ENCODE results near the gene CNDP1.

Gene CNDP1

GRCh38 chr18:74534150-74534969, at the start of gene CNDP1:
Gene CNDP1 (plus strand): TSS chr18:74534500. CDS start chr18:74534668, 168 bp downstream.
- H3K4me3 ChIP-seq (ENCODE audit: low read length), result no peak within 1 kb of the TSS
- H2AFZ ChIP-seq (ENCODE audit: low read depth, low read length), result no peak within 1 kb of the TSS
- H3K27me3 ChIP-seq (ENCODE audit: insufficient read depth, low read length), result peaks cover 3% of the 10 kb centered on the region
- H3K9me3 ChIP-seq (ENCODE audit: low read length), result peaks cover 2% of the 10 kb centered on the region
- H3K4me1 ChIP-seq (ENCODE audit: insufficient read depth, low read length), result no peaks in the 10 kb centered on the region
- H3K36me3 ChIP-seq (ENCODE audit: insufficient read depth, low read length), result no peaks in the 10 kb centered on the region

GRCh38 chr18:74486119-74486849, 48.0 kb upstream of the CNDP1 start:
- Histone ChIP-seq H3K4me1 (ENCODE audit: insufficient read depth, low read length) (peaks cover 16% of the 10 kb centered on the region), H3K9me3 (ENCODE audit: low read length) (no peaks in the 10 kb centered on the region), H3K27me3 (ENCODE audit: insufficient read depth, low read length) (peaks cover 10% of the 10 kb centered on the region), H2AFZ (ENCODE audit: low read depth, low read length) (no peak overlapping the region), H3K4me3 (ENCODE audit: low read length) (no peak overlapping the region), H3K36me3 (ENCODE audit: insufficient read depth, low read length) (no peaks in the 10 kb centered on the region)

DNA sequence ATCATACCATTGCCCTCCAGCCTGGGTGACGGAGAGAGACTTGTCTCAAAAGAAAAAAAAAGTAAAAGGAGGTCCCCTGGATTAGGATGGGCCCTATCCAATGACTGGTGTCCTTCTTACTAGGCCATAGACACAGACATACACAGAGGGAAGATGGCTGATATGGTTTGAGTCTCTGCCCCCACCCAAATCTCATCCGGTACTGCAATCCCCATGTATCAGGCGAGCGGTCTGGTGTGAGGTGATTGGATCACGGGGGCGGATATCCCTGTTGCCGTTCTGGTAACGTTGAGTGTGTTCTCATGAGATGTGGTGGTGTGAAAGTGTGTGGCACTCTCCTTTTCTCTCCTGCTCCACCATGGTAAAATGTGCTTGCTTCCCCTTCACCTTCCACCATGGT, 45.9 kb upstream of the CNDP1 start:
- no peak overlapping the region for H3K4me3 ChIP-seq (ENCODE audit: low read length)
- H3K9me3 ChIP-seq (ENCODE audit: low read length), result peaks cover 2% of the 10 kb centered on the region
- peaks cover 5% of the 10 kb centered on the region for H3K27me3 ChIP-seq (ENCODE audit: insufficient read depth, low read length)
- H3K4me1 ChIP-seq (ENCODE audit: insufficient read depth, low read length), result peaks cover 16% of the 10 kb centered on the region
- H3K36me3 ChIP-seq (ENCODE audit: insufficient read depth, low read length), result no peaks in the 10 kb centered on the region
- no peak overlapping the region for H2AFZ ChIP-seq (ENCODE audit: low read depth, low read length)

- H2AFZ ChIP-seq (ENCODE audit: low read depth, low read length), result no peak overlapping the region
- H3K4me3 ChIP-seq (ENCODE audit: low read length), result no peak overlapping the region
- H3K4me1 ChIP-seq (ENCODE audit: insufficient read depth, low read length), result peaks cover 16% of the 10 kb centered on the region
- H3K36me3 ChIP-seq (ENCODE audit: insufficient read depth, low read length), result no peaks in the 10 kb centered on the region
- H3K27me3 ChIP-seq (ENCODE audit: insufficient read depth, low read length), result peaks cover 5% of the 10 kb centered on the region
- peaks cover 2% of the 10 kb centered on the region for H3K9me3 ChIP-seq (ENCODE audit: low read length)
Measured at GRCh38 chr18:74488864-74489263, 45.4 kb upstream of the CNDP1 start.

DNA sequence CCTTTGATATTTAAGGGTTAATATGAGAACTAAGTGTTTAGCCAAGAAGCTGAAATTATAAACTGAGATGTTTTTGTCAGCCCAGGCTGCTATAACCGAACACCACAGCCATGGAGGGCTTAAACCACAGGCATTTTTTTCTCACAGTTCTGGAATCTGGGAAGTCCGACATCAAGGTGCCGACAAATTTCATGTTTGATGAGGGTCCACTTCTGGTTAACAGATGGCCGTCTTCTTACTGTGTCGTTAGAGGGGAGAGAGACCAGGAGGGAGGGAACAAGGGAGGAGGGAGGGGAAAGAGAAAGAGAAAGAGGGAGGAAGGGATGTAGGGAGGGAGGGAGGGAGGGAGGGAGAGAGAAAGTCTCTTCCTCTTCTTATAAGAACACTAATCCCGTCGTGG, 44.6 kb upstream of the CNDP1 start:
- Histone ChIP-seq H3K36me3 (ENCODE audit: insufficient read depth, low read length) (no peaks in the 10 kb centered on the region), H2AFZ (ENCODE audit: low read depth, low read length) (no peak overlapping the region), H3K9me3 (ENCODE audit: low read length) (peaks cover 2% of the 10 kb centered on the region), H3K27me3 (ENCODE audit: insufficient read depth, low read length) (peaks cover 5% of the 10 kb centered on the region), H3K4me1 (ENCODE audit: insufficient read depth, low read length) (peaks cover 16% of the 10 kb centered on the region), H3K4me3 (ENCODE audit: low read length) (no peak overlapping the region)

- H3K36me3 ChIP-seq (ENCODE audit: insufficient read depth, low read length), result no peaks in the 10 kb centered on the region
- no peaks in the 10 kb centered on the region for H3K27me3 ChIP-seq (ENCODE audit: insufficient read depth, low read length)
- H2AFZ ChIP-seq (ENCODE audit: low read depth, low read length), result no peak overlapping the region
- H3K4me3 ChIP-seq (ENCODE audit: low read length), result no peak overlapping the region
- peaks cover 7% of the 10 kb centered on the region for H3K4me1 ChIP-seq (ENCODE audit: insufficient read depth, low read length)
- H3K9me3 ChIP-seq (ENCODE audit: low read length), result peaks cover 2% of the 10 kb centered on the region
Measured at GRCh38 chr18:74492259-74492658, 42.0 kb upstream of the CNDP1 start.

DNA sequence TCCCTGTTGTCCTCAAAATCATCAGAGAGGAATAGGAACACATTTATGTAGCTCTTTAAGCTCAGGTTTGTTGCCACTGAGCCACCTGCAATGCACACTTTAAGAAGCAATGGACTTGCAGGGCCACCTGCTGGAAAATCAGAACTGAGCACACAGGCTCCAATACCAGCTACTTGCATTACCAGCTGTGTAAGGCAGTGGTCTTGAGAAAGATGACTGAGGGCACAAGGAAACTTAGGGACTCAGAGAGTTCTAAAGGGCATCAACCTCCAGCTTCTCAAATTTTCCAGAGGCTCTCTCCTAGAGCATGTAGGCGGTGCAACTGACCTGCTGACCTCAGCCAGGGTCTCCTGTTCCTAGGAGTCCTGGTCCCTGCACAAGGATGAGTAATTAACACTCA, 40.6 kb upstream of the CNDP1 start:
- H3K9me3 ChIP-seq (ENCODE audit: low read length), result peaks cover 2% of the 10 kb centered on the region
- no peak overlapping the region for H3K4me3 ChIP-seq (ENCODE audit: low read length)
- H3K36me3 ChIP-seq (ENCODE audit: insufficient read depth, low read length), result peaks cover 5% of the 10 kb centered on the region
- no peak overlapping the region for H2AFZ ChIP-seq (ENCODE audit: low read depth, low read length)
- no peaks in the 10 kb centered on the region for H3K27me3 ChIP-seq (ENCODE audit: insufficient read depth, low read length)
- peaks cover 7% of the 10 kb centered on the region for H3K4me1 ChIP-seq (ENCODE audit: insufficient read depth, low read length)

GRCh38 chr18:74494514-74494913, 39.8 kb upstream of the CNDP1 start:
- Histone ChIP-seq H3K4me1 (ENCODE audit: insufficient read depth, low read length) (peaks cover 7% of the 10 kb centered on the region), H3K36me3 (ENCODE audit: insufficient read depth, low read length) (peaks cover 6% of the 10 kb centered on the region), H2AFZ (ENCODE audit: low read depth, low read length) (no peak overlapping the region), H3K4me3 (ENCODE audit: low read length) (no peak overlapping the region), H3K27me3 (ENCODE audit: insufficient read depth, low read length) (no peaks in the 10 kb centered on the region), H3K9me3 (ENCODE audit: low read length) (peaks cover 2% of the 10 kb centered on the region)

DNA sequence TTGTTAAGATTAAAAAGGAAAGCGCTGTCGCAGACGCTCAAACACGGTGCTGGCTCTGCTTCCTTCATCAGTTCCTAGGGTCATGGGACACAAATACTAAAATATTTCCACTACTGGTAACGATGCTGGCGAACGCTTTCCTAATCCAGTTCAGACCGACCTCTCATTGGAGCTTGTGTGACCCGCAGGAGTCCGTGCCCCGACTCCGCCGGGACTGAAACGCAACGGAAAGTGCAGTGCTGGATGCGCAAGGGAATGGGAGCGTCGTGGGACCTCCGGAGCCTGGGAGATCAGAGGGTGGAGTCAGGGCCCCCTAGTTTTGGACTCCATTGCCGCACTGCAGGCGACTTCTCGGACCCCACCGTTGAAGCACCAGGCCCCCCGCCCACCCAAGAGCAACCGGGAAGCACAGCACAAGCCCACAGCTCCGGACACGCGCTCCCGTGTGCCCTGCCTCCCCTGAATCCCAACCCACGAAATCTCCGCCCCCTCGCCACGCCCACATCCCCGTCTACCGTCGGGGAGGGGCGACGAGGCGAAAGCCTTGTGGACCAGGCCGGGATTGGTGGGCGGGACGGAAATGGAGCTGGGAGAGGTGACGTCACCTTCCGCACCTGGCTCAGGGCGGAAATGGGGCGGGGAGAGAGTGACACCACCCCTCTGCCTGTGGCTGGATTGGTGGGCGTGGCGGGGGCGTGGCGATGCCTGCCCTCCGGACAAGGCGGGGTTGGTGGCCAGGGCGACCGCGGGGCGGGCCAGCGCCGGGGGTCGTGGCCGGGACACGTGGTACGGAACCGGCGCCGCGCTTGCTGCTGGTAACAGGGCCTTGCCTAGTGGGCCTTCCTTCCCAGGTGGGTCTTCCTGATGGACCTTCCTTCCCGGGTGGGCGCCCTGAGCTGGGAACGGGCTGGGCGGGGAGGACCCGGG, 38.5 kb upstream of the CNDP1 start, which contains the start of gene CNDP2:
TSS of gene CNDP2 (plus strand) at position 783 of the 927 bp plus-strand sequence. CDS start 3,611 bp downstream, outside the sequence.
- peak within 1 kb of the TSS; percentile 81 for H3K4me3 ChIP-seq (ENCODE audit: low read length)
- H3K36me3 ChIP-seq (ENCODE audit: insufficient read depth, low read length), result peaks cover 10% of the 10 kb centered on the region
- peak within 1 kb of the TSS; percentile 59 for H2AFZ ChIP-seq (ENCODE audit: low read depth, low read length)
- H3K9me3 ChIP-seq (ENCODE audit: low read length), result peaks cover 2% of the 10 kb centered on the region
- H3K27me3 ChIP-seq (ENCODE audit: insufficient read depth, low read length), result no peaks in the 10 kb centered on the region
- H3K4me1 ChIP-seq (ENCODE audit: insufficient read depth, low read length), result peaks cover 7% of the 10 kb centered on the region

GRCh38 chr18:74496508-74497323, 37.6 kb upstream of the CNDP1 start:
- Histone ChIP-seq H2AFZ (ENCODE audit: low read depth, low read length) (peak overlapping the region; percentile 59), H3K27me3 (ENCODE audit: insufficient read depth, low read length) (no peaks in the 10 kb centered on the region), H3K9me3 (ENCODE audit: low read length) (peaks cover 2% of the 10 kb centered on the region), H3K4me3 (ENCODE audit: low read length) (peak overlapping the region; percentile 81), H3K36me3 (ENCODE audit: insufficient read depth, low read length) (peaks cover 17% of the 10 kb centered on the region), H3K4me1 (ENCODE audit: insufficient read depth, low read length) (peaks cover 7% of the 10 kb centered on the region)

DNA sequence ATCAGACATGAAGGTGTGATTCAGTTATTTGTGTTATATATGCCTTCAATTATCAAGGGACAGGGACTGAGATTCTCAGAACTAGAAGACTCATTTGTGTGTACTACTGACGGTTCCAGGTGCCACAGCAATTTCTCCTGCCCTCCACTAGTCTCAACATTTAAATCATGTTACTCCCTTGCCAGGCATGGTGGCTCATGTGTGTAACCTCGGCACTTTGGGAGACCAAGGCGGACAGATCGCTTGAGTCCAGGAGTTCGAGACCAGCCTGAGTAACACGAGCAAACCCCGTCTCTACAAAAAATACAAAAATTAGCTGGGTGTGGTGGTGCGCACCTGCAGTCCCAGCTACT, 37.0 kb upstream of the CNDP1 start:
- Histone ChIP-seq H3K36me3 (ENCODE audit: insufficient read depth, low read length) (peaks cover 21% of the 10 kb centered on the region), H3K4me3 (ENCODE audit: low read length) (peak overlapping the region; percentile 81), H3K9me3 (ENCODE audit: low read length) (no peaks in the 10 kb centered on the region), H3K27me3 (ENCODE audit: insufficient read depth, low read length) (no peaks in the 10 kb centered on the region), H3K4me1 (ENCODE audit: insufficient read depth, low read length) (peaks cover 7% of the 10 kb centered on the region), H2AFZ (ENCODE audit: low read depth, low read length) (no peak overlapping the region)

- peaks cover 26% of the 10 kb centered on the region for H3K36me3 ChIP-seq (ENCODE audit: insufficient read depth, low read length)
- H3K4me3 ChIP-seq (ENCODE audit: low read length), result no peak overlapping the region
- peaks cover 7% of the 10 kb centered on the region for H3K4me1 ChIP-seq (ENCODE audit: insufficient read depth, low read length)
- H2AFZ ChIP-seq (ENCODE audit: low read depth, low read length), result no peak overlapping the region
- no peaks in the 10 kb centered on the region for H3K9me3 ChIP-seq (ENCODE audit: low read length)
- no peaks in the 10 kb centered on the region for H3K27me3 ChIP-seq (ENCODE audit: insufficient read depth, low read length)
Measured at GRCh38 chr18:74497778-74498177, 36.5 kb upstream of the CNDP1 start.
